Right lobe of liver (tissue), 4 donors: ENCODE data around the gene TBC1D7.

ENCODE experiments used
- POLR2A ChIP-seq: fragments of 450-650 bp; IDR thresholded peaks from one replicate; pipeline ENCODE4 v1.6.1; 2017; ENCODE audit warnings: antibody characterized with exemption, mild to moderate bottlenecking
- TF ChIP-seq, protein P1 (sequence below), 4 donors: fragments of 200-600 bp in 3 of 4; fragments of 450-650 bp in 1 of 4; IDR thresholded peaks; one replicate each; pipeline versions ENCODE4 v1.5.1 to v1.8.0; 2016 to 2022; ENCODE audit warnings: antibody characterized with exemption in 4 of 4, mild to moderate bottlenecking in 2 of 4
- donor health status: DM: no; HTN: no; CAD: no.
- donor health status: DM: no; HTN: no; CAD: no.
- donor health status: DM: no; HTN: yes; CAD: no.

- no peak for TF ChIP-seq POLR2A
- TF ChIP-seq, protein P1, sequence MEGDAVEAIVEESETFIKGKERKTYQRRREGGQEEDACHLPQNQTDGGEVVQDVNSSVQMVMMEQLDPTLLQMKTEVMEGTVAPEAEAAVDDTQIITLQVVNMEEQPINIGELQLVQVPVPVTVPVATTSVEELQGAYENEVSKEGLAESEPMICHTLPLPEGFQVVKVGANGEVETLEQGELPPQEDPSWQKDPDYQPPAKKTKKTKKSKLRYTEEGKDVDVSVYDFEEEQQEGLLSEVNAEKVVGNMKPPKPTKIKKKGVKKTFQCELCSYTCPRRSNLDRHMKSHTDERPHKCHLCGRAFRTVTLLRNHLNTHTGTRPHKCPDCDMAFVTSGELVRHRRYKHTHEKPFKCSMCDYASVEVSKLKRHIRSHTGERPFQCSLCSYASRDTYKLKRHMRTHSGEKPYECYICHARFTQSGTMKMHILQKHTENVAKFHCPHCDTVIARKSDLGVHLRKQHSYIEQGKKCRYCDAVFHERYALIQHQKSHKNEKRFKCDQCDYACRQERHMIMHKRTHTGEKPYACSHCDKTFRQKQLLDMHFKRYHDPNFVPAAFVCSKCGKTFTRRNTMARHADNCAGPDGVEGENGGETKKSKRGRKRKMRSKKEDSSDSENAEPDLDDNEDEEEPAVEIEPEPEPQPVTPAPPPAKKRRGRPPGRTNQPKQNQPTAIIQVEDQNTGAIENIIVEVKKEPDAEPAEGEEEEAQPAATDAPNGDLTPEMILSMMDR (IDR thresholded peaks at IDR 0.05) = no peak
Measured at GRCh38 chr6:13288481-13288880, 39.9 kb downstream of the TBC1D7 start.
